ENCODE measurements around the gene TRIM22.
A peak's percentile ranks its signal among the peaks of the same experiment; 100 is the strongest.
"Not testable (repeated sequence)": the region's sequence is repeated elsewhere in the genome, so short reads cannot be mapped to it uniquely, and the experiment has no call there.

Gene TRIM22

DNA sequence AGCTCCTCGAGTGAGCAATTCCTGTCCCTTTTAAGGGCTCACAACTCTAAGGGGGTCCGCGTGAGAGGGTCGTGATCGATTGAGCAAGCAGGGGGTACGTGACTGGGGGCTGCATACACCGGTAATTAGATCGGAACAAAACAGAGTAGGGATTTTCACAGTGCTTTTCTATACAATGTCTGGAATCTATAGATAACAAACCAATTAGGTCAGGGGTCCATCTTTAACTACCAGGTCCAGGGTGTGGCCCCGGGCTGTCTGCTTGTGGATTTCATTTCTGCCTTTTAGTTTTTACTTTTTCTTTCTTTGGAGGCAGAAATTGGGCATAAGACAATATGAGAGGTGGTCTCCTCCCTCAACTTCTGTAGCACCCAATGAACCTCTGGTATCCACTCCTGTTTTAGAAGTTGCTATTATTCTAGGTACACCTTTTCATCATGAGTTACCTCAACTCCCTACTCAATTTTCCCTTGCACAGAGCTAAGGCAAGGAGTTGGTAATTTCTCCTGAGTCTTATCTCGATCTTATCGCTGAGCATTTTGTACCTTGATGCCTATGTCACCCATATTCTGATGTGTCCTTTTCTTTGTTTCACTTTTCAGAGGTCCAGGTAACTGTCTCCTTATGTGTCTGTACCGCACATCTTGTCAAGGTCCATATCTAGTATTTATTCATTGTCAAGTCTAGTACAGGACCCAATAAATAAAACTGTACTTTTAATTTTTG is 1.8 kb downstream of the TRIM22 start:
- ATAC-seq, result peak in 1 of 2 donors; percentile 19

DNA sequence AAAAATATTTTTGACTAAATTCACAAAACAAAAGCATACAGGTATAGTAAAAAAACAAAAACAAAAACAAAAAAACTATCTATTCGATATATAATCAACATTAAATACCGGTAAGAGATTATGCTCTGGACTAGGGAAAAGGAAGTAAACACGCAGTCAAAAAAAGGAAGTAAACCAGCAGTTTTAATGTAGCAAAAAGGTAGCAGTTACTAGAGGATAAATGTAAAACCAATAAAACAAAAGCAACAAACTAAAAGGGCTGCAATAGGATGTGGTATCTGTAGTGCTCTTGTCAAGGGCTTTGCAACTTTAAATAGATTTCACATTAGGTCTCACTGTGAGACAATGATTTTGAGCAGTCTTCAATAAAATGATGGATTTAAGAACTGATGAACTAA is 2.4 kb downstream of the TRIM22 start:
- ATAC-seq, result no peak

DNA sequence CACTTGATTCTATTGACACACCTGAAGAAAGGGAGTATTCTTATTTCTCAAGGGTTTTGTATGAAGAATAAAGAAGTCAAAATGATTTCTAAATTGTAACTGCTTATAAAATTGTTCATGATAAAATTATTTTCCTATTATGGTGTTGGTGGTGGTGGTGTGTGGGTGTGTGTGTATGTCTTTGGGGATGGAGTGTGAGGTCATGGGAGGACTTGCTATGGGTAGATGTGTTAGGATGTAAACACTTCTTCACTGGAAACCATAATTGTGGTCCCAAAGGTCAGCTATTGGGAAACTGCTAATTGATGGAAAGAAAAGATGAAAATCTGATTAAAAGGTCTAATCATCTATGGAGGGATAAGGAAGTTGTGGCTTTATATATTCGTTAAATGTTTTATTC is 5.1 kb downstream of the TRIM22 start:
- ATAC-seq, result peak; percentile 11 to 15

DNA sequence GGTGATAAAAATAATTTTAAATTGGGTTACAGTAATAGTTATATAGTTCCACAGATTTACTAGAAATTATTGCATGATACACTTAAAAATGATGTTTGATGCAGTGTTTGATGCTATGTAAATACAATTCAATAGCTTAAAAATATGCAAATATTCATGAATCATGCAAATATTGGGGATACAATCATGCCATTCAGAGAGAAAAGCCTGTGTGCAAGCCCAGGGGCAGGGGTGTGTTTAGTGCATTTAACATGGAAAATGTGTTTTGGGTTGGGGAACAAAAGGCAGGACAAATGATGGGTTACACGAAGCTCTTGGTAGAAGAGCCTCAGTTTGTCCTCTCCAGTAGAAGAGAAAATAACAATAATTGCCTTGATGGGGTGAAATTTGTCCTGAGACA is 6.0 kb downstream of the TRIM22 start:
- no peak for ATAC-seq

DNA sequence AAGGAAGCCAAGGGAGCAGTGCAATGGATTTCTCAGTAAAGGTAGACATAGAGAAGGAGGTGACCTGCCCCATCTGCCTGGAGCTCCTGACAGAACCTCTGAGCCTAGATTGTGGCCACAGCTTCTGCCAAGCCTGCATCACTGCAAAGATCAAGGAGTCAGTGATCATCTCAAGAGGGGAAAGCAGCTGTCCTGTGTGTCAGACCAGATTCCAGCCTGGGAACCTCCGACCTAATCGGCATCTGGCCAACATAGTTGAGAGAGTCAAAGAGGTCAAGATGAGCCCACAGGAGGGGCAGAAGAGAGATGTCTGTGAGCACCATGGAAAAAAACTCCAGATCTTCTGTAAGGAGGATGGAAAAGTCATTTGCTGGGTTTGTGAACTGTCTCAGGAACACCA is 6.6 kb downstream of the TRIM22 start:
- no peak for ATAC-seq

DNA sequence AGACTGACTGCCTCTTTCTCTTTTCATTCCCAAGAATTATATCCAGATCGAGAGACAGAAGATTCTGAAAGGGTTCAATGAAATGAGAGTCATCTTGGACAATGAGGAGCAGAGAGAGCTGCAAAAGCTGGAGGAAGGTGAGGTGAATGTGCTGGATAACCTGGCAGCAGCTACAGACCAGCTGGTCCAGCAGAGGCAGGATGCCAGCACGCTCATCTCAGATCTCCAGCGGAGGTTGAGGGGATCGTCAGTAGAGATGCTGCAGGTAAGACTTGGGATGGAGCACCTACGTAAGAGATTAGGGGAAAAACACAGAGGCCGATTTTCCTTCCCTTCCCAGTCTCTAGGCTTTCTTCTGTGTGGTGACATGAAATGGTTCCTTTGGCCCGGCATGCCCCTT is 8.7 kb downstream of the TRIM22 start:
- no peak for ATAC-seq

DNA sequence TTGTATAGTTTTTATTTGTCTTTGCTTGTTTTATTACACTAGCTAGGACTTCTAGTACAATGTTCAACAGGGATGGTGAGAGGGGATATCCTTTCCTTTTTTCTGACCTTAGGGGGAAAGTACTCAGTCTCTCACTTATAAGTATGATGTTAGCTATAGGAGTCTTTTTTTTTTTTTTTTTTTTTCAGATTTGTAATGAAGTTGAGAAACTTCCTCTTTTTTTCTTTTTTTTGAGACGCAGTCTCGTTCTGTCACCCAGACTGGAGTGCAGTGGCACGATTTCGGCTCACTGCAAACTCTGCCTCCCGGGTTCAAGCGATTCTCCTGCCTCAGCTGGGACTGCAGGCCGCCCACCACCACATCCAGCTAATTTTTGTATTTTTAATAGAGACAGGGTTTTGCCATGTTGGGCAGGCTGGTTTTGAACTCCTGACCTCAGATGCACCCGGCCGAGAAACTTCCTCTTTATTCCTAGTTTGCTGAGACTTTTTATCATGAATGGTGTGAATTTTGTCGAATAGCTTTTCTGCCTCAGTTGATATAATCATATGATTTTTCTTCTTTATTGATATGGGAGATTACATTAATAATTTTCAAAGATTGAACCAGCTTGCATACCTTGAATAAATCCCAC is 10.9 kb downstream of the TRIM22 start:
- no peak for ATAC-seq

DNA sequence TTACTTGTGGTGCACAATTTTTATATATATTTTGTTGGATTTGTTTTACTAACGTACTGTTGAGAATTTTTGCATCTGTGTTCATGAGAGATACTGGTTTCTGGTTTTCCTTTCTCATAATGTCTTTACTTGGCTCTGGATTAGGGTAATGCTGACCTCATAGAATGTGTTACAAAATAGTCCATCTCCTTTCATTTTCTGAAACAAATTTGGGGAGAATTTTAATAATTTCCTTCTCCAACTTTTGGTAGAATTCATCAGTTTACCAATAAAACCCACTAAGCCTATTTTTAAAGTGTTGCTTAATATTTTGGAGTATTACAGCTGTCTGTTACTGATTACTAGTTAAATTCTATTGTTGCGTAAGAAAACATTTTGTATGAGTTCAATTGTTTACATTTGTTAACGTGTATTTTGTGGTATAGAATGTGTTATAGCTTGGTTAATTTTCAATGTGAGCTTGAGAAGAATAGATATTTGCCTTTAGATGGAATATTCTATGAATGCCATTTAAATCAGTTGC is 11.5 kb downstream of the TRIM22 start:
- no peak for ATAC-seq

DNA sequence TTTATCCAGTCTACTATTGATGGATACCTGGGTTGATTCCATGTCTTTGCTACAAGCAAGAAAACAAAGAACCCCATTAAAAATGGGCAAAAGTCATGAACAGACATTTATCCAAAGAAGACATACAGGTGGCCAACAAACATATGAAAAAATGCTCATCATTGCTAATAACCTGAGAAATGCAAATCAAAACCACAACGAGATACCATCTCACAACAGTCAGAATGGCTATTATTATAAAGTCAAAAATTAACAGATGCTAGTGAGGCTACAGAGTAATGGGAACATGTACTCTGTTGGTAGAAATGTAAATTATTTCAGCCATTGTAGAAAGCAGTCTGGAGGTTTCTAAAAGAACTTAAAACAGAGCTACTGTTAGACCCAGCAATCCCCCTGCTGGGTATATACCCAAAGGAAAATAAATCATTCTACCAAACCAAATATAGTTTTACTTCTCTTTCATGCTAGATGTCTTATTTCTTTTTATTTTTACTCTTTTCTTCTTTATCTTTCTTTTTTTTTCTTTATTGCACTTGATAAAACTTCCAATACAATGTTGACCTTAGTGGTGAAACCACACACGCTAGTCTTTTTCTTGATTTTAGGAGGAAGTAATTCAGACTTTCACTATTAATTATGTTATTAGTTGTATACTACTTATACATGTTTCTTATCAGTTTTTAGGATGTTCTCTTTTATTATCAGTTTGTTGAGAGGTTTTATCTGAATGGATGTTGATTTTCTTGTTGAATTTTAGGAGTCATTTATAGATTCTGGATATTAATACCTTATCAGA is 14.3 kb downstream of the TRIM22 start:
- peak; percentile 51 to 73 for ATAC-seq

DNA sequence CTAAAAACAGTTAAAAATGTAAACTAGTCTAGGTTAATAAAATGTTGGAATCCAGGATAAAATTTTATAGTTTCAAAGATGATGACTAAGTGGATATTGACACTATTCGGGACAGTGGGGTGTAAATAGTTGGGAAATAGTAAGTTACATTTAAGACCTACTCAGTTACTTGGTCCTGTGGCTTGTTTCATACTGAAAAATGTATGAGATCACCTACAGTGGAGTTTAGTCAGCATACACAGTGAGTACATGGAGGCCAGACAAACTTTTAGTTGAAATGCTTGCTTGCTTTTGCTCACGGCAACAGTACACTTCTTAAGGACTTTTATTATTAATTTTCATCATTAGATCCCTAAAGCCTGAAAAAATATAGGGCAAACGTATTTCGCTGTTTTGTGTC is 16.1 kb downstream of the TRIM22 start:
- peak; percentile 56 for ATAC-seq

DNA sequence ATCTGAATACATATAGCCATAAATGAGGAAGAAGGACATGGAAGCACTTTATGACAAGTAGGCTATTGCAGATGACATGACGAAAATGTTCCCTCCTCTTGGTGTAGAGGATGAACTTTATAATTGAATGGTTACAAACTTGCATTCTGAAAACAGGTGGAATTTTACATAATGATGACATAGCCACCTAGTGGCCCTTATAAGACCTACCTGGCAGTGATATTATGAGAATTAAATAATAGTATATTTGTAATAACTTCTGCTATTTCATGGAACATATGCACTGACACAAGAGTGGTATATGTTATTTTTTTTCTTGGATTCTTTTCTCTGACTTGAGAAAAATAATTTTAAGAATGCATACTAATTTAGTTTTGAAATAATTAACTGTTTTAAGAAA is 22.9 kb downstream of the TRIM22 start:
- ATAC-seq, result no peak

DNA sequence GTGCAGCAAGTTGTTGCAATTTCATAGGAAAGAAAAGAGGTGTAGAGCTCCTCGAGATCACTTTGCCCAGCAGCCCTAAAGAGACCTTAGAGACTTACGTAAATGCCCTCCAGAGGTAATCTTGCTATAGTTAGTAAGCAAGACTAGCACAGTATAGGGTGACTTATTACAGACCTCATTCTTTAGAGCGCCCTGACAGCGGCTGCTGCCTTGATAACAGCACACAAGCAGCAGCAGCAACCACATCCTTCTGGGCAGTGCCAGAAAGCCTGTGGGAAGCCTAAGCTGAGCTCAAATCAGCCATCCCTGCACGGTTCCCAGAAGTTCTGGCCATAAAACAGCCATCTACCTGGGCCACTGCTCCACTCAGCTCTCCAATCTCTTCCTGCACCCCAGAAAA is 24.1 kb downstream of the TRIM22 start:
- no peak for ATAC-seq

DNA sequence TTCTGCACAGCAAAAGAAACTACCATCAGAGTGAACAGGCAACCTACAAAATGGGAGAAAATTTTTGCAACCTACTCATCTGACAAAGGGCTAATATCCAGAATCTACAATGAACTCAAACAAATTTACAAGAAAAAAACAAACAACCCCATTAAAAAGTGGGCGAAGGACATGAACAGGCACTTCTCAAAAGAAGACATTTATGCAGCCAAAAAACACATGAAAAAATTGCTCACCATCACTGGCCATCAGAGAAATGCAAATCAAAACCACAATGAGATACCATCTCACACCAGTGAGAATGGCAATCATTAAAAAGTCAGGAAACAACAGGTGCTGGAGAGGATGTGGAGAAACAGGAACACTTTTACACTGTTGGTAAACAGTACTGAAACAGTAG is 26.9 kb downstream of the TRIM22 start:
- not testable (repeated sequence) for ATAC-seq

DNA sequence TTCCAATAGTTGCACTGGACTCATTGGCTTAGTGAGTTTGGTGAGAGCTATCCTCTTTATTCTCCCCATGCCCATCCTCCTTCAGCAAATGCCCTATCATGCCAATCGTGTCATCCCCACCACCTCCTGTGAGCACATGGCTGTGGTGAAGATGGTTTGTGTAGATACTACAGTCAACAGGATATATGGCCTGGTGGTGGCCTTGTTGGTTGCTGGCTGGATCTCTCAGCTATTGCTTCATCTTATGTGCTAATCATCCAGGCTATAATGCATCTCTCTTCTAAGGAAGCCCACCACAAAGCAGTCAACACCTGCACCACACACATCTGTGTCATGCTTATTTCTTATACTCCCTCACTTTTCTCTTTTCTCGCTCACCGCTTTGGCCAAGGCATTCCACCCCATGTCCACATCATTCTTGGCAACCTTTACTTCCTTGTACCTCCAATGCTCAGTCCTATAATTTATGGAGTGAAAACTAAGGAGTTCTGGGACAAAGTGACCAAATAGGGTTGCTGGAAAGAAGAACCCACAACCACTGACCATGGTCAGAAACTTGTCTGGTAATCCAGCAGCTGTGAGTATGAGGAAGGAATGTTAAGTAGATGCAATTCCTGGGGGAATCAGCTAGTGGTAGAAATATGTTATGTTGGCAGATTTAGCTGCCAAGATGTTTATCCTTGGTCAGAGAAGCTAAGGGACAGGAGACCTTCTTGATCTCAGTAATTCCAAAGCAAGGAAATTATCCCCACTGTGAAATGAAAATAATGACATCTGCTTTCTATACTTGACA is 30.3 kb downstream of the TRIM22 start:
- ATAC-seq, result no peak

DNA sequence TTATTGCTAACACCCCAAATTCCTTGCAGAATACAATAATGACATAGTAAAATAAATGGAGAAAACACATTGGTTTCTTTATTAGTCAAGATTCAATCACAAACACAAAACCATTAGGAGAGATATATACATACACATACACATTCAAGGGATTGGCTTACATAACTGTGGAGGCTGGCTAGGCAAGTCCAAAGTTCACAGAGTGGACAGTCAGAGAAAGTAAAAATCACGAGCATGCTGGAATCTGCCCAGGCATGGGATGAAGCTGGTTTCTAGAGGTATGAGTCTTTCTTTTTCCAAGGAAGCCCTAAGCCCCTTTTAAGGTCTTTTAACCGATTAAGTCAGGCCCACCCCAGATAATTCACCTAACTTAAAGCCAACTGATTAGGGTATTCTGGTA is 33.0 kb downstream of the TRIM22 start:
- ATAC-seq, result no peak

DNA sequence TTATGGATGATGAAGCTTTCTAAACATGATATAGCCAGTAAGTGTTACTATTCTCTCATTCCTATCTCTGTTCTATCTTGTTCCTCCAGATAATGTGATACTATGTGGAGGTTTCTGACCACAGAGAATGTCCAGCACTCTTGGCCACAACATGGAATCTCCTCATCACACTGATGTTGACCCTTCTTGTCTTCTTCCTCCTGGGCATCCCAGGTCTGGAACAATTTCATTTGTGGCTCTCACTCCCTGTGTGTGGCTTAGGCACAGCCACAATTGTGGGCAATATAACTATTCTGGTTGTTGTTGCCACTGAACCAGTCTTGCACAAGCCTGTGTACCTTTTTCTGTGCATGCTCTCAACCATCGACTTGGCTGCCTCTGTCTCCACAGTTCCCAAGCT is 36.8 kb downstream of the TRIM22 start:
- ATAC-seq, result no peak

DNA sequence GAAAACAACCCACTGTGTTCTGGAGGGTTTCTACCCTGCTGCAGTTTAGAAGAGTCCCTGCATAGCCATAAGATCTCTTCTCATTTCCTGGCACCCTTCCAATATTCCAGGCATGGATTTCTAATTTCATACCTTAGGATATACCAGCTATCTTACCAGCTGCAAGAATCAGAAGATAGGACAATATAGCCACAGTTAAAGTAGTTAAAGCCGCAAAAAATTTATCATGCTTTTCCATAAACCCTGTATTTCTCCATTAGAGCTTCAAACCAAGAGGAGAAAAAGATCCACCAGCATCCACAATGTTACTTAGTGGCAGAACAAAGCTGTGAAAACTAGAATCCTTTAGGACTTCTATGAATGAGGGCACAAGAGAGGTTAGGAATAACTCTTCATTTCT is 38.1 kb downstream of the TRIM22 start:
- no peak for ATAC-seq

DNA sequence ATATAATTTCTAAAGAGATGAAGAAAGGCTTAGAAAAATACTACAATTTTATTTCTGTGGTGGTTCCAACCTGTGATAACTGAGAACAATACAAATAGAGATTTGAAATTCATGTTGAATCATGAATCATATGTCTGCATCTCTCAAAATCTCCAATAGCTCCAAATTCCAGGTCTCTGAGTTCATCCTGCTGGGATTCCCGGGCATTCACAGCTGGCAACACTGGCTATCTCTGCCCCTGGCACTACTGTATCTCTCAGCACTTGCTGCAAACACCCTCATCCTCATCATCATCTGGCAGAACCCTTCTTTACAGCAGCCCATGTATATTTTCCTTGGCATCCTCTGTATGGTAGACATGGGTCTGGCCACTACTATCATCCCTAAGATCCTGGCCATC is 46.8 kb downstream of the TRIM22 start, which contains the start of gene OR56B1:
Gene OR56B1, plus strand, starts transcription at position 53 of the 400 bp plus-strand sequence. Its CDS starts 69 bp downstream, at position 122.
- ATAC-seq, result no peak

DNA sequence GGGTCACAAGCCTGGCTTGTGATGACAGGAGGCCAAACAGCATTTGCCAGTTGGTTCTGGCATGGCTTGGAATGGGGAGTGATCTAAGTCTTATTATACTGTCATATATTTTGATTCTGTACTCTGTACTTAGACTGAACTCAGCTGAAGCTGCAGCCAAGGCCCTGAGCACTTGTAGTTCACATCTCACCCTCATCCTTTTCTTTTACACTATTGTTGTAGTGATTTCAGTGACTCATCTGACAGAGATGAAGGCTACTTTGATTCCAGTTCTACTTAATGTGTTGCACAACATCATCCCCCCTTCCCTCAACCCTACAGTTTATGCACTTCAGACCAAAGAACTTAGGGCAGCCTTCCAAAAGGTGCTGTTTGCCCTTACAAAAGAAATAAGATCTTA is 47.5 kb downstream of the TRIM22 start:
- no peak for ATAC-seq

DNA sequence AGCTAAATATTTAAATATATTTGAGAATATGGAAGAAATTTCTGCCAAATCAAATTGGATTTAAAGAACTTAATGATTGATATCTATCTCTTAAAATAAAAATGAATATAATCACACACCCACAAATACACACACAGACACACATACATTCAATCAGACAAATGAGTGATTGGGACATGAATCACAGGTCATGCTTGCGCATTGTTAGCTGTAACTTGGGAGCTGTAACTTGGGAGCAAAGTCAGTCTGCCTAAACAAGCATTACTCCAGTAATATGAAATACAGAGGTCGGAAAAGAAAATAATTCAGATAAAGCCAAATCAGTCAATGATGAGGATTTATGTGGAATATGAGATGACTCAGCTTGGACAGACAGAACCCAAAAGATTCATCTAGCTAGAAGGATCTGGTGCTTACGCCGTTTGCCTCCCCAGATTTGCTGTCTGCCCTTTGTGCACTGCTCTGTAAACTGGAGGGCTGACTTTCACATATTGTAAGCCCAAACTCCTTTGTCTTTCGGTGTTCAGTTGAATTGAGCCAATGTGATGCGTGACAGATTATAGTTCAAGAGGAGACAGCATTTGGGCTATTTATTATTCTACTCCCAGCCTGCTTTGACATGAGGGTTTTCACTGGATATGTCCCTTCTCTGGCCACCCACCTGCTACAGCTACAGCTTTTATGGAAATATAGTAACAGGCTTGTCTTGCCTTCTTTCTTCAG is 48.2 kb downstream of the TRIM22 start:
- no peak for ATAC-seq

DNA sequence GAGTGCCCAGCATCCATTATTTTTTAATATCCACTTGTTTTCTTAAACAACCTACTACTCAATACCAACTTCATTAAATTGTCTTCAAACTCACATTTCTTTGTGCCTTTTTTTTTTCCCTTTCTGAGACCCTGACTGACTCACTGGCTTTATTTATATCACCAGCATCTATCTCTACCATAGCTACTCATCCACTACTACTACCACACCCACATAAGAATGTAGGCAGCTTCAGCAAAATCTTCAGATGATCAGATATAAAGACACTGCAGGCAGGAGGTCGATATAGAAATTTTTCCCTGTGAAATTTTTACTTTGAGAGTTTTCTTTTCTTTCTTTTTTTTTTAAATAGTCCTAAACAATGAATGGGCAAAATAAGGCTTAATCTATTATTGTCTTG is 48.8 kb downstream of the TRIM22 start:
- no peak for ATAC-seq

DNA sequence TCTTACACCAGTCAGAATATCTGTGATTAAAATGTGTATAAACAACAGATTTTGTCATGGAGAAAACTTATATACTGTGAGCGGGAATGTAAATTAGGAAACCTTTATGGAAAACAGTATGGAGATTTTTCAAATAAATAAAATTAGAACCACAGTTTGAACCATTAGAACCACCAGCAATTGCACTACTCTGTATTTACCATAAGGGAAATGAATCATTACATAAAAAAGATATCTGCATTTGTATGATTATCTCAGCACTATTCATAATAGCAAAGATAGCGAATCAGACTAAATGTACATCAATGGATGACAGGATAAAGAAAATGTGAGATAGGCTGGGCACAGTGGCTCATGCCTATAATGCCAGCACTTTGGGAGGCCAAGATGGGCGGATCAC is 57.0 kb downstream of the TRIM22 start:
- no peak for ATAC-seq

Data from activated CD4-positive, CD25-positive, alpha-beta regulatory T cell treated with anti-CD3 and anti-CD28 coated beads, Interleukin-2, amount 50 U/mL, for 24 hours (primary cell).